ENCODE results near the gene AGTPBP1. TPM values are rescaled to one million over a fixed set of nuclear protein-coding genes. Genes with fewer than 3 reads are reported as not detected.

The AGTPBP1 gene
- total RNA-seq, 1 experiment from 2014 or later = 14.0 TPM

GRCh38 chr9:85527331-85528020, 214.3 kb downstream of the AGTPBP1 start:
- BruUV-seq (replicated peaks) = no TSS peak
- CTCF ChIA-PET = no interaction called here
- TF ChIP-seq, protein P1, sequence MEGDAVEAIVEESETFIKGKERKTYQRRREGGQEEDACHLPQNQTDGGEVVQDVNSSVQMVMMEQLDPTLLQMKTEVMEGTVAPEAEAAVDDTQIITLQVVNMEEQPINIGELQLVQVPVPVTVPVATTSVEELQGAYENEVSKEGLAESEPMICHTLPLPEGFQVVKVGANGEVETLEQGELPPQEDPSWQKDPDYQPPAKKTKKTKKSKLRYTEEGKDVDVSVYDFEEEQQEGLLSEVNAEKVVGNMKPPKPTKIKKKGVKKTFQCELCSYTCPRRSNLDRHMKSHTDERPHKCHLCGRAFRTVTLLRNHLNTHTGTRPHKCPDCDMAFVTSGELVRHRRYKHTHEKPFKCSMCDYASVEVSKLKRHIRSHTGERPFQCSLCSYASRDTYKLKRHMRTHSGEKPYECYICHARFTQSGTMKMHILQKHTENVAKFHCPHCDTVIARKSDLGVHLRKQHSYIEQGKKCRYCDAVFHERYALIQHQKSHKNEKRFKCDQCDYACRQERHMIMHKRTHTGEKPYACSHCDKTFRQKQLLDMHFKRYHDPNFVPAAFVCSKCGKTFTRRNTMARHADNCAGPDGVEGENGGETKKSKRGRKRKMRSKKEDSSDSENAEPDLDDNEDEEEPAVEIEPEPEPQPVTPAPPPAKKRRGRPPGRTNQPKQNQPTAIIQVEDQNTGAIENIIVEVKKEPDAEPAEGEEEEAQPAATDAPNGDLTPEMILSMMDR (IDR thresholded peaks at IDR 0.05; ENCODE audit: unreplicated experiment) = no peak

GRCh38 chr9:85524531-85524930, 217.2 kb downstream of the AGTPBP1 start:
- TF ChIP-seq, protein P1 (IDR thresholded peaks at IDR 0.05; ENCODE audit: unreplicated experiment) = no peak
- no peak for DNase-seq
- CTCF ChIA-PET = no interaction called here
- no peaks in the 10 kb centered on the region for H3K4me1 Mint-ChIP-seq (ENCODE audit: low read depth, unreplicated experiment)
- BruUV-seq (replicated peaks) = no TSS peak
- H3K27ac Mint-ChIP-seq (ENCODE audit: unreplicated experiment) = no peak overlapping the region
- no peak overlapping the region for H3K4me3 Mint-ChIP-seq (ENCODE audit: low read depth, unreplicated experiment)
- H3K36me3 Mint-ChIP-seq (ENCODE audit: insufficient read depth, unreplicated experiment) = no peaks in the 10 kb centered on the region
- H3K27me3 Mint-ChIP-seq (ENCODE audit: unreplicated experiment) = peaks cover 40% of the 10 kb centered on the region
- intact Hi-C loops (cut with micrococcal nuclease; ENCODE audit: unreplicated experiment) = no loop called here
- H3K9me3 Mint-ChIP-seq (ENCODE audit: low read depth, unreplicated experiment) = no peaks in the 10 kb centered on the region

More at GRCh38 chr9:85527331-85528020, 214.3 kb downstream of the AGTPBP1 start:
- no peak overlapping the region for H3K4me3 Mint-ChIP-seq (ENCODE audit: low read depth, unreplicated experiment)
- DNase-seq = no peak
- intact Hi-C loops (cut with micrococcal nuclease; ENCODE audit: unreplicated experiment) = no loop called here
- H3K27ac Mint-ChIP-seq (ENCODE audit: unreplicated experiment) = no peak overlapping the region
- H3K27me3 Mint-ChIP-seq (ENCODE audit: unreplicated experiment) = peaks cover 54% of the 10 kb centered on the region
- no peaks in the 10 kb centered on the region for H3K4me1 Mint-ChIP-seq (ENCODE audit: low read depth, unreplicated experiment)
- no peaks in the 10 kb centered on the region for H3K9me3 Mint-ChIP-seq (ENCODE audit: low read depth, unreplicated experiment)
- H3K36me3 Mint-ChIP-seq (ENCODE audit: insufficient read depth, unreplicated experiment) = no peaks in the 10 kb centered on the region

GRCh38 chr9:85523202-85523601, 218.6 kb downstream of the AGTPBP1 start:
- intact Hi-C loops (cut with micrococcal nuclease; ENCODE audit: unreplicated experiment) = no loop called here
- TF ChIP-seq, protein P1 (IDR thresholded peaks at IDR 0.05; ENCODE audit: unreplicated experiment) = no peak
- DNase-seq = no peak
- Mint-ChIP-seq H3K36me3 (ENCODE audit: insufficient read depth, unreplicated experiment) (no peaks in the 10 kb centered on the region), H3K27ac (ENCODE audit: unreplicated experiment) (no peak overlapping the region), H3K9me3 (ENCODE audit: low read depth, unreplicated experiment) (no peaks in the 10 kb centered on the region), H3K4me3 (ENCODE audit: low read depth, unreplicated experiment) (no peak overlapping the region), H3K27me3 (ENCODE audit: unreplicated experiment) (peaks cover 28% of the 10 kb centered on the region), H3K4me1 (ENCODE audit: low read depth, unreplicated experiment) (no peaks in the 10 kb centered on the region)
- CTCF ChIA-PET = no interaction called here
- BruUV-seq (replicated peaks) = no TSS peak

DNA sequence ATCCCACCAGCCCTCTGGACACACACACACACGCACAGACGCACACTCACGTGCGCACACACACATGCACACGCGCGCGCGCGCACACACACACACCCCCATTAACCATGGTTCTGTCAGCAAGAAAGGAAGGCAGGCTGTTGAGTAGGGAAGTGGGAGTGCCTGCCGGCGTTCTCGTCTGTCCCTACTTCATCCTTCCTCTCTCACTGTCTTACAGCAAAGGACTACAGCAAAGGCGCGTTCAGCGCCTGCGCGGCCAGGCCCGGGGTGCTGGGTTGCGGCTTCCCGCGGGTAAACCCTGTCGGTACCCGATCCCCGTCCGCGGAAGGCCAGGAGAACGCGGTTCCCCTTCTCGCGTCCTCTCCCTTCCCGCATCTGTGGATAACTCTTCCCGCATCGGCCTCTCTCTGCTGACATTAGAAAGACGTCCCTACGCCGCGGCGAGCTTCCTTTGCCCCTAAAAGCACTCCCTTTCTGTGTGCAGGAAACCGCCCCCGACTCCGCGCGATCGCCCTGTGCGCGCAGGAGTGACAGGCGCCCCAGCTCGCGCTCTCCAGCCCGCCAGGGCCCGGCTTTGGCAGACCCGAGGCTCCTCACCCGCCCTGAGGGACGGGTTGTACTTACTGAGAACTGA, 219.2 kb downstream of the AGTPBP1 start:
- TF ChIP-seq, protein P1 (IDR thresholded peaks at IDR 0.05; ENCODE audit: unreplicated experiment) = no peak
- Mint-ChIP-seq H3K27me3 (ENCODE audit: unreplicated experiment) (peaks cover 28% of the 10 kb centered on the region), H3K4me1 (ENCODE audit: low read depth, unreplicated experiment) (no peaks in the 10 kb centered on the region), H3K9me3 (ENCODE audit: low read depth, unreplicated experiment) (no peaks in the 10 kb centered on the region), H3K36me3 (ENCODE audit: insufficient read depth, unreplicated experiment) (no peaks in the 10 kb centered on the region), H3K4me3 (ENCODE audit: low read depth, unreplicated experiment) (no peak overlapping the region), H3K27ac (ENCODE audit: unreplicated experiment) (no peak overlapping the region)
- no peak for DNase-seq
- CTCF ChIA-PET = no interaction called here
- intact Hi-C loops (cut with micrococcal nuclease; ENCODE audit: unreplicated experiment) = no loop called here
- BruUV-seq (replicated peaks) = no TSS peak
